Measurements from ENCODE around the gene MEIOB.

Gene MEIOB

DNA sequence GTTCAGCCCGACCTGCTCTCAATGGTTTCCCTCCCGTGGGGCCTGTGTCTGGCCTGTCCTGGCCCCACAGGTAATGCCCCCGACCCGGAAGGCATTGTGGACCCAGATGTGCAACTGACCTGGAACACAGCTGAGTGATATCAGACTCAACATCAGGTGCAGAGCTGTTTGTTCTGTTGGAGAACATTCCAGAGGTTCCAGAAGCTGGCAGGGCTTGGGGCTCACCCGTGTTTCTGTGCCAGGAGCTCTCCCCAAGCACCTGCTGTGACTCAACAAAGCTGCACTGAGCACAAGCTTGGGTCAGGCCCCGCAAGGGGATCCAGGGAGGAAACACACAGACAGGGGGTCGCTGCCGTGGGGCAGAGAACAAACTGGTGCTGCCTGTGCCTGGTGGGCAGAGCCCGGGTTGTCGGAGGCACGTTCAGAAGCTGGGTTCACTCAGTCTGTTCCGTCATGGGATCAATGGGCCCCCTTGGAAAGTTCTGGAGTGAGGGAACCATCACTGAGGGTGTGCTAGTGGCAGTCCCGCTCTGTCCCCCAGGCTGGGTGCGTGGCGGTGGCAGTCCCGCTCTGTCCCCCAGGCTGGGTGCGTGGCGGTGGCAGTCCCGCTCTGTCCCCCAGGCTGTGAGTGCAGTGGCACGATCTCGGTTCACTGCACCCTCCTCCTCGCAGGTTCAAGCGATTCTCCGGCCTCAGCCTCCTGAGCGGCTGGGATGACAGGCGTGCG is 24.1 kb upstream of the MEIOB start:
- no peak for DNase-seq (ENCODE audit: low read depth)
- TF ChIP-seq, protein P1, sequence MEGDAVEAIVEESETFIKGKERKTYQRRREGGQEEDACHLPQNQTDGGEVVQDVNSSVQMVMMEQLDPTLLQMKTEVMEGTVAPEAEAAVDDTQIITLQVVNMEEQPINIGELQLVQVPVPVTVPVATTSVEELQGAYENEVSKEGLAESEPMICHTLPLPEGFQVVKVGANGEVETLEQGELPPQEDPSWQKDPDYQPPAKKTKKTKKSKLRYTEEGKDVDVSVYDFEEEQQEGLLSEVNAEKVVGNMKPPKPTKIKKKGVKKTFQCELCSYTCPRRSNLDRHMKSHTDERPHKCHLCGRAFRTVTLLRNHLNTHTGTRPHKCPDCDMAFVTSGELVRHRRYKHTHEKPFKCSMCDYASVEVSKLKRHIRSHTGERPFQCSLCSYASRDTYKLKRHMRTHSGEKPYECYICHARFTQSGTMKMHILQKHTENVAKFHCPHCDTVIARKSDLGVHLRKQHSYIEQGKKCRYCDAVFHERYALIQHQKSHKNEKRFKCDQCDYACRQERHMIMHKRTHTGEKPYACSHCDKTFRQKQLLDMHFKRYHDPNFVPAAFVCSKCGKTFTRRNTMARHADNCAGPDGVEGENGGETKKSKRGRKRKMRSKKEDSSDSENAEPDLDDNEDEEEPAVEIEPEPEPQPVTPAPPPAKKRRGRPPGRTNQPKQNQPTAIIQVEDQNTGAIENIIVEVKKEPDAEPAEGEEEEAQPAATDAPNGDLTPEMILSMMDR (conservative IDR thresholded peaks at IDR 0.05; ENCODE audit: low read length) = no peak

DNA sequence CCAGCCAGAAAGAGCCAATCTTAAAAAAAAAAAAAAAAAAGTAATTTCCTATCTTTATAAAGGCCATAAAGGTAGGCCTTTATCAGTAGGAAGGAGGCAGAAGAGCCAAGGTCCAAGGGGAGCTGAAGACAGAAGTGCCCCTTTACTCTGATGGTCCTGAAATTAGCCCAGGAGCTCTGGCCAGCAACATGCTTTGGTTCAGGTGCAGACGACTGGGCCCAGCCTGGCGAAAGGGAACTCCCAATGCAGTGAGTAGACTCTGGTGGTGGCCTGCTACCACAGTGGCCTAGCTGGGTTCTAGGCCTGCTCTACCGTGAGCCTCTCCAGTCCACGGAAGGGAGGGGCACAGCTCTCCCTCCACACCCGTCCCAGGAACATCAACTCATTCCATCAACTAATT is 23.1 kb upstream of the MEIOB start:
- TF ChIP-seq, protein P1 (conservative IDR thresholded peaks at IDR 0.05; ENCODE audit: low read length) = no peak
- no peak overlapping the region for H3K4me3 ChIP-seq (ENCODE audit: low read length)
- no peak for DNase-seq (ENCODE audit: low read depth)

More for the DNA sequence above, 24.1 kb upstream of the MEIOB start:
- H3K4me3 ChIP-seq (ENCODE audit: low read length) = no peak overlapping the region

DNA sequence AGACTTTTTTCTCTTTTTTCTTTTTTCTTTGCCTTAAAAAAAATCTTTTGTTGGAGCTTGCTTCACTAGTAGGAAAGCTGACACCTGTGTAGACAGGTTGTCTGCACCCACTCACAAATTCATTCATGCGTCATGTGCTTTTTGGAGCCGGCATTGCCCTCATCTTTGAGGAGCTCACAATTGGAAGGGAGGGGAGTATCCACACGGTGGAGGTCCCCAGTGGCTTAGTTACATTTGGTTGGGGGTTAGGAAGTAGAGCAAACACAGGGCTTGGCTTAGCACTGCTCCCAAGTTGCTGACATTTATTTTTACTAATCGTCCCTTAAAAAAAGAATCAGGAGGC is 18.7 kb upstream of the MEIOB start:
- no peak for DNase-seq (ENCODE audit: low read depth)
- H3K4me3 ChIP-seq (ENCODE audit: low read length) = no peak overlapping the region
- TF ChIP-seq, protein P1 (conservative IDR thresholded peaks at IDR 0.05; ENCODE audit: low read length) = no peak

DNA sequence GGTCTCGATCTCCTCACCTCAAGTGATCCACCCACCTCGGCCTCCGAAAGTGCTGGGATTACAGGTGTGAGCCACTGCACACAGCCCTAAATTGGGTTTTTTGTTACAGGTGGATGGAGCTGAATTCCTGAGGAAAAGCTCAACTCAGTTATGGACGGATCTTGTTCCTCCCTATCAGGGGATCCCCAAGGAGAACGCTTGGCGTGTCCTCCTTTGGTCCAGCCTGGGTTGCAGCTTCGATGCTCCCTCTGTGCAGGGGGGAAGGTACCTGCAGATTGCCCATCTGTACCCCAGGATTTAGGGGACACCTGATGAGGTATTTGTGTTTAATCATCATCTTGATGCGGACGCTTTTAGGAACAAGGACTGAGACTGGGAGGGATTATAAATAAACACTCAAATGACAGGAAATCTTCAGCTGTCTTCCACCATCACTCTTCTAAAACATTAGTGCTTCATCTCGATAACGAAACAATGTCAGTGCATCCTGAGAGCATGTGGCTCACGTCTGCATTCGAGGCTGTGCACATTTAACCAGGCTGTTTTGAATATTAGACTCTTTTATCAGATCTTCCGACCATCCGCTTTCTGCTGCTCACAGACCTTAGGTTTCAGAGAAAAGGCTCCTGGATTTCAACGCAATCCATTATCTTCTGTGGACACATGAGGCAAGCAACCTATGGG is 18.2 kb upstream of the MEIOB start:
- DNase-seq (ENCODE audit: low read depth) = no peak
- no peak overlapping the region for H3K4me3 ChIP-seq (ENCODE audit: low read length)
- TF ChIP-seq, protein P1 (conservative IDR thresholded peaks at IDR 0.05; ENCODE audit: low read length) = no peak

DNA sequence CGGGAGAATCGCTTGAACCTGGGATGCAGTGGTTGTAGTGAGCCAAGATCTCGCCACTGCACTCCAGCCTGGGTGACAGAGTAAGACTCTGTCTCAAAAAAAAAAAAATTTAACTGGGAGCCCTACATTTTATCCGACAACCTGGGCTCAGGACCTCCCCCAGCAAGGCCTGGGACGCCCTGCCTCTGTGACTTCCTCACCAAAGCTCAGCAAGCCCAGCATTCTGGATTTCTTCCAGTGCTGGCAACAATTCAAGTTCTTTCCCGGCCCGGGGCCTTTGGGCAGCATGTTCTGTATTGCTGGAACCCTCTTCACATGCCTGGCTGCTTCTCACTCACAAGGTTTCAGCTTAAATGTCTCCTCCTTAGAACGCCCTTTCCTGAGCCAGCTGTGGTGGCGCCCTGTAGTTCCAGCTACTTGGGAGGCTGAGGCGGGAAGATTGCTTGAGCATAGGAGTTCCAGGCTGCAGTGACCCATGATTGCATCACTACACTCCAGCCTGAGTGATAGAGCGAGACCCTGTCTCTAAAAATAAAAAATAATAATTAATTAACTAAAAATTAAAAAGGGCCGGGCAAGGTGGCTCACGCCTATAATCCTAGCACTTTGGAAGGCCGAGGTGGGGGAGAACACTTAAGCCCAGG is 15.9 kb upstream of the MEIOB start:
- DNase-seq (ENCODE audit: low read depth) = no peak
- TF ChIP-seq, protein P1 (conservative IDR thresholded peaks at IDR 0.05; ENCODE audit: low read length) = no peak
- H3K4me3 ChIP-seq (ENCODE audit: low read length) = no peak overlapping the region

DNA sequence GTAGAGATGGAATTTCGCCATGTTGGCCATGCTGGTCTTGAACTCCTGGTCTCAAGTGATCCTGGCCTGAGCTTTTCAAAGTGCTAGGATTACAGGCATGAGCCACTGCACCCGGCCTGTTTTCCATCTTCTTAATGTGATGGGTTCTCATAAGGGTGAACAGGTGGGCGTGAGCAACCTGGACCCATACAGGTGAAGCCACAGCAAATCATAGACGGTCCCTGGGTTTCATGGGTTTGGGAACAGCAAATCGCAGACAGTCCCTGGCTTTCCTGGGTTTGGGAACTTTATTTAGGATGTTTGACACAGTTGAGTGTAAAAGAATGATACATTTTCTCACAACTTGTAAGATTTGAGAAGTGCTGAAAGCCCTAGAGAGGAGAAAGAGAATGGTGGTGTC is 12.9 kb upstream of the MEIOB start:
- TF ChIP-seq, protein P1 (conservative IDR thresholded peaks at IDR 0.05; ENCODE audit: low read length) = no peak
- H3K4me3 ChIP-seq (ENCODE audit: low read length) = no peak overlapping the region
- DNase-seq (ENCODE audit: low read depth) = no peak

All from AG10803 (cell line).